B cell (primary cell): ENCODE data around the gene DCHS2. TPM values are rescaled to one million over a fixed set of nuclear protein-coding genes. Genes with fewer than 3 reads are reported as not detected.

Experiments
- ATAC-seq: fragments of 200-7000 bp; cut with Tn5 transposase; one replicate; pipeline ENCODE4 v1.10.0; 2021; ENCODE audit warnings: low read depth, mild to moderate bottlenecking, moderate number of reproducible peaks, moderate library complexity
- CTCF ChIA-PET: fragments of 350-600 bp; sonication (Branson Sonifier 250); formaldehyde crosslinking; loops from one replicate; lab custom pipeline; 2021; ENCODE audit warnings: antibody characterized with exemption, inconsistent platforms; lab: Charles Lee
- POLR2A ChIA-PET: fragments of 350-600 bp; sonication (Branson Sonifier 250); formaldehyde crosslinking; loops from one replicate; lab custom pipeline; 2021; ENCODE audit warnings: antibody characterized with exemption; lab: Charles Lee
- DNase-seq: peaks from one replicate; pipeline ENCODE4 v3.0.0; 2013
- H2AFZ ChIP-seq: 2 replicates; pipeline ENCODE4 v1.6.1; 2012; ENCODE audit warnings: mild to moderate bottlenecking, low read depth, low read length; ENCODE audit not compliant: insufficient read depth, poor library complexity, severe bottlenecking
- H3K27ac ChIP-seq, 2 donors: 1 replicate in 1 of 2; 2 replicates in 1 of 2; pipeline ENCODE4 v1.5.1; 2012 to 2013; ENCODE audit warnings: low read length in 2 of 2, mild to moderate bottlenecking in 2 of 2, moderate library complexity in 1 of 2
- H3K27me3 ChIP-seq, 4 experiments: fragments of 200-600 bp in 1 of 4; sonication (generic) in 1 of 4; replicated peaks in 1 of 4; 1 replicate in 2 of 4; 2 replicates in 2 of 4; pipeline versions ENCODE4 v1.6.1 to v1.7.0; 2013 to 2016; ENCODE audit warnings: low read length in 3 of 4, mild to moderate bottlenecking in 2 of 4, mixed read lengths in 1 of 4, moderate library complexity in 1 of 4; ENCODE audit not compliant: insufficient read depth in 4 of 4, control insufficient read depth in 3 of 4; ENCODE audit errors: control extremely low read depth in 1 of 4
- H3K36me3 ChIP-seq, 2 experiments: replicated peaks in 1 of 2; 1 replicate in 1 of 2; 2 replicates in 1 of 2; pipeline versions ENCODE4 v1.6.1 to v1.7.1; 2013; ENCODE audit warnings: low read length in 1 of 2; ENCODE audit not compliant: insufficient read depth in 2 of 2, control insufficient read depth in 1 of 2; ENCODE audit errors: control extremely low read depth in 1 of 2, extremely low read depth in 1 of 2
- H3K4me1 ChIP-seq, 2 donors: fragments of 200-600 bp in 1 of 2; sonication (generic) in 1 of 2; 1 replicate in 1 of 2; 2 replicates in 1 of 2; pipeline versions ENCODE4 v1.5.1 to v1.6.1; 2013 to 2017; ENCODE audit warnings: low read length in 2 of 2; ENCODE audit not compliant: control insufficient read depth in 2 of 2, insufficient read depth in 2 of 2
- H3K4me2 ChIP-seq: replicated peaks from 2 replicates; pipeline ENCODE3; 2012; ENCODE audit warnings: mild to moderate bottlenecking, low read depth, low read length; ENCODE audit not compliant: poor library complexity, severe bottlenecking
- H3K4me3 ChIP-seq, 5 experiments: fragments of 200-600 bp in 1 of 5; sonication (generic) in 1 of 5; 1 replicate in 3 of 5; 2 replicates in 2 of 5; pipeline versions ENCODE4 v1.5.1 to v1.7.0; 2011 to 2016; ENCODE audit warnings: low read length in 4 of 5, mild to moderate bottlenecking in 4 of 5, low read depth in 2 of 5, control low read depth in 1 of 5, moderate library complexity in 1 of 5; ENCODE audit not compliant: insufficient read depth in 1 of 5; ENCODE audit errors: control extremely low read depth in 1 of 5, extremely low read depth in 1 of 5
- H3K79me2 ChIP-seq: fragments of 200-600 bp; sonication (generic); one replicate; pipeline ENCODE4 v1.6.0; 2016; ENCODE audit warnings: low read length; ENCODE audit not compliant: control insufficient read depth, insufficient read depth
- H3K9ac ChIP-seq: fragments of 200-600 bp; sonication (generic); 2 replicates; pipeline ENCODE4 v1.6.1; 2017; ENCODE audit warnings: mild to moderate bottlenecking, low read length, moderate library complexity
- H3K9me3 ChIP-seq, 3 donors: one replicate each; pipeline versions ENCODE4 v1.6.1 to v1.7.1; 2013; ENCODE audit warnings: low read length in 2 of 3; ENCODE audit not compliant: control insufficient read depth in 2 of 3, insufficient read depth in 1 of 3; ENCODE audit errors: control extremely low read depth in 1 of 3
- H4K20me1 ChIP-seq: 2 replicates; pipeline ENCODE4 v1.6.0; 2012; ENCODE audit warnings: mild to moderate bottlenecking, low read length; ENCODE audit not compliant: insufficient read depth, control insufficient read depth, poor library complexity, severe bottlenecking
- H3K27ac Mint-ChIP-seq: one replicate; pipeline ENCODE4 v1.8.0; 2021; ENCODE audit warnings: mixed read lengths
- H3K27me3 Mint-ChIP-seq: one replicate; pipeline ENCODE4 v1.8.0; 2021; ENCODE audit warnings: mixed read lengths
- H3K4me1 Mint-ChIP-seq: one replicate; pipeline ENCODE4 v1.8.0; 2021; ENCODE audit warnings: mixed read lengths
- H3K4me3 Mint-ChIP-seq: one replicate; pipeline ENCODE4 v1.8.0; 2021; ENCODE audit warnings: mixed read lengths
- H3K9me3 Mint-ChIP-seq: one replicate; pipeline ENCODE4 v1.8.0; 2022; ENCODE audit warnings: mixed read lengths; ENCODE audit not compliant: insufficient read depth
- EZH2 ChIP-seq: IDR thresholded peaks from 2 replicates; pipeline ENCODE4 v1.6.1; 2012; ENCODE audit warnings: borderline replicate concordance, low read depth, mild to moderate bottlenecking, moderate library complexity, low read length; ENCODE audit not compliant: insufficient read depth, poor library complexity, severe bottlenecking
- WGBS: methylation state at CpG from one replicate; pipeline ENCODE4 v1.1.5; 2013; ENCODE audit warnings: missing lambda C conversion rate; ENCODE audit not compliant: insufficient coverage; 5-methylcytosine and 5-hydroxymethylcytosine counted together
- intact Hi-C: fragments of 100-400 bp; cut with micrococcal nuclease; formaldehyde crosslinking; loops from one replicate; pipeline ENCODE4 v1.10.0; 2022
- polyA plus RNA-seq: library from polyadenylated mRNA; depleted of rRNA; stranded (reverse); fragments of >200 nt; gene quantifications from 2 replicates; pipeline ENCODE4 v1.2.3, GENCODE V29; 2012
- total RNA-seq, 2 donors: library from RNA; stranded (reverse); fragments of 120-200 nt in 1 of 2; gene quantifications; 1 replicate in 1 of 2; 2 replicates in 1 of 2; pipeline versions ENCODE4 v1.2.3 to v1.2.4, GENCODE V29; 2013 to 2022
- TF ChIP-seq, protein P1 (sequence below): fragments of 200-600 bp; IDR thresholded peaks from one replicate; pipeline ENCODE4 v1.8.0; 2022; ENCODE audit warnings: antibody characterized with exemption, mild to moderate bottlenecking

Gene DCHS2
- total and polyA plus RNA-seq, 2 donors (not counting 1 experiment from before 2014, with no cell fraction given): 0.02 to 0.06 TPM

- Histone ChIP-seq H3K27ac (no peak overlapping the region), H3K27me3 (peaks cover 0 to 11% (median 4%) of the 10 kb centered on the region in 4 experiments), H3K9me3 (no peaks in the 10 kb centered on the region), H3K79me2 (no peaks in the 10 kb centered on the region), H4K20me1 (no peaks in the 10 kb centered on the region), H3K4me2 (no peak overlapping the region), H3K4me1 (no peaks in the 10 kb centered on the region), H2AFZ (no peak overlapping the region), H3K9ac (no peak overlapping the region), H3K36me3 (no peaks in the 10 kb centered on the region), H3K4me3 (no peak overlapping the region)
- no peak overlapping the region for H3K4me3 Mint-ChIP-seq
- no peak overlapping the region for H3K27ac Mint-ChIP-seq
- peaks cover 8% of the 10 kb centered on the region for H3K9me3 Mint-ChIP-seq
- intact Hi-C loops: no loop called here
- no peak for TF ChIP-seq EZH2
- TF ChIP-seq, protein P1, sequence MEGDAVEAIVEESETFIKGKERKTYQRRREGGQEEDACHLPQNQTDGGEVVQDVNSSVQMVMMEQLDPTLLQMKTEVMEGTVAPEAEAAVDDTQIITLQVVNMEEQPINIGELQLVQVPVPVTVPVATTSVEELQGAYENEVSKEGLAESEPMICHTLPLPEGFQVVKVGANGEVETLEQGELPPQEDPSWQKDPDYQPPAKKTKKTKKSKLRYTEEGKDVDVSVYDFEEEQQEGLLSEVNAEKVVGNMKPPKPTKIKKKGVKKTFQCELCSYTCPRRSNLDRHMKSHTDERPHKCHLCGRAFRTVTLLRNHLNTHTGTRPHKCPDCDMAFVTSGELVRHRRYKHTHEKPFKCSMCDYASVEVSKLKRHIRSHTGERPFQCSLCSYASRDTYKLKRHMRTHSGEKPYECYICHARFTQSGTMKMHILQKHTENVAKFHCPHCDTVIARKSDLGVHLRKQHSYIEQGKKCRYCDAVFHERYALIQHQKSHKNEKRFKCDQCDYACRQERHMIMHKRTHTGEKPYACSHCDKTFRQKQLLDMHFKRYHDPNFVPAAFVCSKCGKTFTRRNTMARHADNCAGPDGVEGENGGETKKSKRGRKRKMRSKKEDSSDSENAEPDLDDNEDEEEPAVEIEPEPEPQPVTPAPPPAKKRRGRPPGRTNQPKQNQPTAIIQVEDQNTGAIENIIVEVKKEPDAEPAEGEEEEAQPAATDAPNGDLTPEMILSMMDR: no peak
- H3K4me1 Mint-ChIP-seq: no peaks in the 10 kb centered on the region
- ChIA-PET POLR2A (no interaction called here), CTCF (no interaction called here)
- no peak for ATAC-seq
- H3K27me3 Mint-ChIP-seq: peaks cover 16% of the 10 kb centered on the region
- no peak for DNase-seq
Observed at GRCh38 chr4:154315741-154316140, 175.9 kb downstream of the DCHS2 start.

DNA sequence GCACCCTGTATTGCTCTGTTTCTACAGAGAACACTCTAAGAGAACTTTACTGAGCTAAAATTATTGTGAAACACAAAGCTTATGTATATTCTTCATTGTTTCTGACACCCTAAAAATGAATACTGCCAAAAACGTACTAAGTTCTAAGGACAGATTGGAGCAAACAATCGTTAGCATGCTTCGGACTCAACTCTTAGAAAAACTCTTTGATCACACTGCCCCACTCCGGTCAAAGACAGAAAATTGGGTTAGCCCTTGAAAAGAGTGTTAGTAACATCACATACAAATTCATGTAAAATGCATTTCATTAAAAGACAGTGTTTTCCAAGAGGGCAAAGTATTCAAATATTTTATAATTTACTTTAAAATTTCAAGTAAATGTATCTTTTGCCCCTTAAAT lies 177.4 kb downstream of the DCHS2 start:
- Mint-ChIP-seq H3K27ac (no peak overlapping the region), H3K9me3 (peaks cover 8% of the 10 kb centered on the region), H3K27me3 (peaks cover 7% of the 10 kb centered on the region), H3K4me1 (no peaks in the 10 kb centered on the region), H3K4me3 (no peak overlapping the region)
- H3K4me2 ChIP-seq: no peak overlapping the region
- H2AFZ ChIP-seq: no peak overlapping the region
- ATAC-seq (no peak), DNase-seq (no peak)
- TF ChIP-seq, protein P1: no peak
- no peak for TF ChIP-seq EZH2
- H3K36me3 ChIP-seq: no peaks in the 10 kb centered on the region
- ChIA-PET POLR2A (no interaction called here), CTCF (no interaction called here)
- no peaks in the 10 kb centered on the region for H3K79me2 ChIP-seq
- no peak overlapping the region for H3K4me3 ChIP-seq
- H3K27me3 ChIP-seq: peaks cover 0 to 8% (median 4%) of the 10 kb centered on the region in 4 experiments
- H3K9ac ChIP-seq: no peak overlapping the region
- no peaks in the 10 kb centered on the region for H4K20me1 ChIP-seq
- WGBS: no CpG with 5 or more reads among the region's 4 CpGs
- H3K9me3 ChIP-seq: no peaks in the 10 kb centered on the region
- intact Hi-C loops: no loop called here
- H3K27ac ChIP-seq: no peak overlapping the region
- no peaks in the 10 kb centered on the region for H3K4me1 ChIP-seq
